K562 (cell line): Measurements from ENCODE around the gene FSTL1. TPM values are rescaled to one million over a fixed set of nuclear protein-coding genes. Genes with fewer than 3 reads are reported as not detected.

Experiments used
- ATAC-seq: fragments of 200-7000 bp; cut with Tn5 transposase; 3 replicates; pipeline ENCODE4 v1.9.1; 2020; ENCODE audit warnings: moderate library complexity
- BruUV-seq: library from RNA; stranded (reverse); fragments of 400-500 nt; replicated peaks from 2 replicates; lab custom pipeline; 2021; lab: Mats Ljungman, UMichigan
- CTCF ChIA-PET: fragments of 300-600 bp; formaldehyde crosslinking; extraction: SDS; loops from one replicate; lab custom pipeline; 2021; ENCODE audit warnings: low intra/inter-chr PET ratio; lab: Yijun Ruan, JAX
- POLR2A ChIA-PET: fragments of 300-600, 350-650 bp; sonication (Branson Sonifier 250); formaldehyde crosslinking; extraction: SDS; loops from one replicate; lab custom pipeline; 2021; ENCODE audit warnings: antibody characterized with exemption, inconsistent platforms; lab: Yijun Ruan, JAX
- DNase-seq, 4 experiments: peaks; one replicate each; pipeline versions ENCODE4 v3.0.0 to v3.0.0-alpha.2; 2011 to 2018; ENCODE audit warnings: low spot score in 3 of 4, mixed read lengths in 3 of 4; ENCODE audit errors: extremely low read depth in 1 of 4
- FAIRE-seq: peaks from 2 replicates; lab custom pipeline; 2011; peaks lifted over from hg19 to GRCh38; lab: Jason Lieb, UNC
- H2AFZ ChIP-seq: 2 replicates; pipeline ENCODE4 v1.6.0; 2011; ENCODE audit warnings: low read depth, low read length, control low read depth, inconsistent platforms
- H3K27ac ChIP-seq: fragments of 200-600 bp; 3 replicates; pipeline ENCODE4 v1.8.0; 2011; ENCODE audit warnings: low read depth, mild to moderate bottlenecking, control low read depth, inconsistent platforms, low read length, moderate library complexity, mixed read lengths; ENCODE audit errors: extremely low read depth
- H3K27me3 ChIP-seq, 2 experiments: fragments of 300-600 bp in 1 of 2; 2 replicates in 1 of 2; 3 replicates in 1 of 2; pipeline versions ENCODE4 v1.6.0 to v1.8.0; 2011; ENCODE audit warnings: inconsistent platforms in 2 of 2, low read length in 2 of 2, mild to moderate bottlenecking in 1 of 2, mixed read lengths in 1 of 2, moderate library complexity in 1 of 2; ENCODE audit not compliant: control insufficient read depth in 2 of 2, insufficient read depth in 2 of 2
- H3K36me3 ChIP-seq: fragments of 300-600 bp; 3 replicates; pipeline ENCODE4 v1.8.0; 2011; ENCODE audit warnings: mild to moderate bottlenecking, low read length, inconsistent platforms; ENCODE audit not compliant: control insufficient read depth, insufficient read depth
- H3K4me1 ChIP-seq, 2 experiments: fragments of 200-600 bp in 1 of 2; replicated peaks in 1 of 2; 2 replicates in 1 of 2; 3 replicates in 1 of 2; pipeline versions ENCODE4 v1.5.1 to v1.8.0; 2011; ENCODE audit warnings: inconsistent platforms in 2 of 2, low read length in 2 of 2, mild to moderate bottlenecking in 1 of 2, mixed read lengths in 1 of 2, moderate library complexity in 1 of 2; ENCODE audit not compliant: control insufficient read depth in 2 of 2, insufficient read depth in 2 of 2
- H3K4me2 ChIP-seq: 2 replicates; pipeline ENCODE4 v1.6.1; 2011; ENCODE audit warnings: low read length, control low read depth, inconsistent platforms, mixed read lengths; ENCODE audit not compliant: insufficient read depth
- H3K4me3 ChIP-seq: fragments of 200-600 bp; sonication (generic), shearing (Covaris generic); 2 replicates; pipeline ENCODE4 v1.5.1; 2016; ENCODE audit warnings: control low read depth, inconsistent platforms
- H3K79me2 ChIP-seq: fragments of 200-600 bp; 3 replicates; pipeline ENCODE4 v1.8.0; 2011; ENCODE audit warnings: low read length, inconsistent platforms; ENCODE audit not compliant: control insufficient read depth, insufficient read depth
- H3K9ac ChIP-seq, 2 experiments: 2 replicates each; pipeline versions ENCODE4 v1.6.0 to v1.6.1; 2011; ENCODE audit warnings: low read depth in 2 of 2, low read length in 2 of 2, control low read depth in 1 of 2, inconsistent platforms in 1 of 2, mild to moderate bottlenecking in 1 of 2, mixed read lengths in 1 of 2; ENCODE audit not compliant: insufficient read depth in 1 of 2
- H3K9me1 ChIP-seq: one replicate; pipeline ENCODE4 v1.6.0; 2011; ENCODE audit warnings: inconsistent platforms, mild to moderate bottlenecking, low read length, moderate library complexity; ENCODE audit not compliant: control insufficient read depth, insufficient read depth
- H3K9me3 ChIP-seq: replicated peaks from 2 replicates; pipeline ENCODE4 v1.5.1; 2011; ENCODE audit warnings: low read depth, low read length, inconsistent platforms; ENCODE audit not compliant: control insufficient read depth, insufficient read depth
- H4K20me1 ChIP-seq: replicated peaks from 2 replicates; pipeline ENCODE4 v1.6.1; 2011; ENCODE audit warnings: low read length, inconsistent platforms, mixed read lengths; ENCODE audit not compliant: control insufficient read depth, insufficient read depth
- CTBP1 ChIP-seq: fragments of 450-650 bp; IDR thresholded peaks from 2 replicates; pipeline ENCODE4 v1.6.1; 2016; ENCODE audit warnings: borderline replicate concordance
- GABPB2 ChIP-seq: fragments of 250-450 bp; sonication (Bioruptor Pico); conservative IDR thresholded peaks from 2 replicates; pipeline ENCODE4 v1.5.1; 2021; ENCODE audit warnings: mild to moderate bottlenecking
- PTRF ChIP-seq: fragments of 450-650 bp; IDR thresholded peaks from 2 replicates; pipeline ENCODE4 v1.6.1; 2016; ENCODE audit warnings: mild to moderate bottlenecking, missing genetic modification characterization, missing compliant biosample characterization
- RBFOX2 ChIP-seq: fragments of 200-400 bp; formaldehyde crosslinking; IDR thresholded peaks from 2 replicates; pipeline ENCODE4 v1.6.1; 2017; ENCODE audit warnings: low read depth, mild to moderate bottlenecking, low read length, moderate library complexity
- RBM25 ChIP-seq: fragments of 200-400 bp; formaldehyde crosslinking; IDR thresholded peaks from 2 replicates; pipeline ENCODE4 v1.6.1; 2018; ENCODE audit warnings: low read length, low read depth, moderate library complexity; ENCODE audit not compliant: severe bottlenecking
- SP2 ChIP-seq: IDR thresholded peaks from 2 replicates; pipeline ENCODE4 v1.6.1; 2011; ENCODE audit warnings: mild to moderate bottlenecking, low read depth, low read length, moderate library complexity; ENCODE audit not compliant: poor library complexity, severe bottlenecking; ENCODE audit errors: extremely low read depth
- ZNF436 ChIP-seq: fragments of 250-450, 450-650 bp; sonication (Bioruptor Pico); formaldehyde crosslinking; IDR thresholded peaks from 2 replicates; pipeline ENCODE4 v1.7.0; 2020; ENCODE audit warnings: mild to moderate bottlenecking
- WGBS: fragments of 100-300 bp; shearing (Covaris generic); methylation state at CpG from one replicate; pipeline ENCODE4 v1.1.6; 2016; ENCODE audit warnings: low coverage, mixed read lengths; ENCODE audit not compliant: insufficient coverage; ENCODE audit errors: missing lambda C conversion rate; 5-methylcytosine and 5-hydroxymethylcytosine counted together
- in situ Hi-C: fragments of 300-500 bp; cut with MboI; formaldehyde crosslinking; loops from 4 replicates; pipeline ENCODE4 v1.15.0; 2018; ENCODE audit warnings: inconsistent platforms, mixed read lengths
- intact Hi-C: fragments of 100-400 bp; cut with micrococcal nuclease; formaldehyde crosslinking; loops from 2 replicates; pipeline ENCODE4 v1.14.2; 2022
- polyA plus RNA-seq, 8 experiments: library from polyadenylated mRNA; depleted of rRNA in 4 of 8; stranded (reverse) in 5 of 8; unstranded in 3 of 8; fragments of >200 nt; fragmentation: Nextera tagmentation in 2 of 8; fragmentation: Illumina TruSeq in 1 of 8; extraction: Ambion mirVana in 2 of 8; extraction: Trizol in 1 of 8; gene quantifications; 2 replicates each; pipeline versions ENCODE4 v1.2.1 to v1.2.3, GENCODE V29; 2011 to 2014; ENCODE audit warnings: inconsistent platforms in 1 of 8, missing spikeins in 1 of 8
- total RNA-seq, 7 experiments: library from RNA; depleted of rRNA in 6 of 7; stranded (reverse); fragments of >200 nt in 6 of 7; fragmentation: Illumina TruSeq in 2 of 7; extraction: Trizol in 2 of 7; gene quantifications; 2 replicates each; pipeline versions ENCODE4 v1.2.1 to v1.2.3, GENCODE V29; 2011 to 2021; ENCODE audit warnings: low replicate concordance in 1 of 7

The FSTL1 gene
- total and polyA plus RNA-seq, 9 of the 15 experiments (the other 6 are each of a cell fraction or from before 2014, with no cell fraction given), result 0.01 to 0.58 (median 0.08) TPM; not detected in 2

DNA sequence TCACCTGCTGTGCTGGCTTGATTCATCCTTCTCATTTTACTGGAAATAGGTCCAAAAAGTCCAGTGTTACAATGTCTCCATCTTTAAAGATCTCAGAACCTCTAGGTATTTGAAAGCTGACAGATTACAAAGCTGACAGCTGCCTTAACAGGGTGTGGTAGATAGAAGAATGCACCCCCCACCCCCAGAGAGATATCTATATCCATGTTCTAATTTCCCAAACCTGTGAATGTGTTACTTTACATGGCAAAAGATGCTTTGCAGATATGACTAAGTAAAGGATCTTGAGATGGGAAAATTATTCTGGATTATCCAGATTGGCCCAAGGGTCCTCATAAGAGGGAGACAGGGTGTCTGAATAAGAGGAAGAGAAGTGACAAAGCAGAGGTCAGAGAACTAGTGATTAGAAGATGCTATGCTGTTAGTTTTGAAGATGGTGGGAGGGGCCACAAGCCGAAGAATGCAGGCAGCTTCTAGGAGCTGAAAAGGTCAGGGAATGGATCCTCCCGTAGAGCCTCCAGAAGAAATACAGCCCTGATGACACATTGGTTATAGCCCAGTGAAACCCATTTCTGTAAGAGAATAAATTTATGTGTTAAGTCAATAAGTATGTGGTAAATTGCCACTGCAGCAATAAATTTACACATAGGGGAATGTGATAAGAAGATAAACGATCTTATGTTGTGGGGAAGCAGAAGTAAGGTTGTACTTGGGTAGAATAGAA, 21.5 kb upstream of the FSTL1 start:
- Histone ChIP-seq H4K20me1 (no peaks in the 10 kb centered on the region), H3K9ac (no peak overlapping the region), H3K9me1 (no peaks in the 10 kb centered on the region), H3K36me3 (no peaks in the 10 kb centered on the region), H3K4me2 (no peak overlapping the region), H3K4me3 (no peak overlapping the region), H3K4me1 (no peaks in the 10 kb centered on the region), H3K27ac (no peak overlapping the region), H2AFZ (no peak overlapping the region), H3K9me3 (no peaks in the 10 kb centered on the region), H3K79me2 (no peaks in the 10 kb centered on the region), H3K27me3 (no peaks in the 10 kb centered on the region)
- DNase-seq (no peak), ATAC-seq (no peak), FAIRE-seq (no peak)
- no TSS peak for BruUV-seq
- in situ Hi-C loops, result no loop called here
- TF ChIP-seq SP2, result no peak
- intact Hi-C loops, result no loop called here
- ChIA-PET POLR2A (interaction anchor here (0.7 kb wide), 1 partner anchor 84 kb away, joined by 3 read pairs; no protein-coding TSS in a partner anchor), CTCF (no interaction called here)
- 0% methylated on average over 3 of the region's 3 CpGs for WGBS

DNA sequence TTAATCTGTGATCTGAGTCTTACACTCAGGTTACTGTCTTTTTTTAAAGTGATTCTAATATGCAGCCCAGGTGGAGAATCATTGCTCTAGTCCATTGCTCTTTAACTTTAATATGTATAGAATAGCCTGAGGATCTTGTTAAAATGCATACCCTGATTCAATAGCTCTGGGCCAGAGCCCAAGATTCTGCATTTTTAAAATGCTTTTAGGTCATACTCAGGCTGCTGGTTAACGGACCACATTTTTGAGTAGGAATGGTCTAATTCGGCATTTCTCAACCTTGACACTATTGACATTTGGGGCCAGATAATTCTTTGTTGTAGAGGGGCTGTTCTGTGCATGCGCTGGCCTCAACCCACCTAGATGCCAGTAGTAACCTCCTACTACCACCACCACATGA, 20.9 kb upstream of the FSTL1 start:
- ATAC-seq, result no peak
- POLR2A ChIA-PET, result interaction anchor here (0.7 kb wide), 1 partner anchor 84 kb away, joined by 3 read pairs; no protein-coding TSS in a partner anchor
- no TSS peak for BruUV-seq

More for the DNA sequence above, 20.9 kb upstream of the FSTL1 start:
- in situ Hi-C loops (no loop called here), intact Hi-C loops (no loop called here)
- CTCF ChIA-PET, result no interaction called here
- H3K79me2 ChIP-seq, result no peaks in the 10 kb centered on the region
- H3K9me1 ChIP-seq, result no peaks in the 10 kb centered on the region
- no peak overlapping the region for H3K27ac ChIP-seq
- H3K36me3 ChIP-seq, result no peaks in the 10 kb centered on the region
- WGBS, result 0% methylated on average over 2 of the region's 3 CpGs
- DNase-seq (no peak), FAIRE-seq (no peak)
- no peaks in the 10 kb centered on the region for H3K27me3 ChIP-seq
- TF ChIP-seq GABPB2 (CRISPR knock-in tag) (no peak), RBFOX2 (no peak), CTBP1 (no peak), ZNF436 (no peak), PTRF (no peak), RBM25 (no peak)
- no peak overlapping the region for H2AFZ ChIP-seq
- no peak overlapping the region for H3K9ac ChIP-seq
- H3K4me3 ChIP-seq, result no peak overlapping the region
- H3K4me2 ChIP-seq, result no peak overlapping the region
- H3K9me3 ChIP-seq, result no peaks in the 10 kb centered on the region
- no peaks in the 10 kb centered on the region for H3K4me1 ChIP-seq
- H4K20me1 ChIP-seq, result no peaks in the 10 kb centered on the region
